ENCODE measurements around the gene B3GALT4.

Gene B3GALT4

DNA sequence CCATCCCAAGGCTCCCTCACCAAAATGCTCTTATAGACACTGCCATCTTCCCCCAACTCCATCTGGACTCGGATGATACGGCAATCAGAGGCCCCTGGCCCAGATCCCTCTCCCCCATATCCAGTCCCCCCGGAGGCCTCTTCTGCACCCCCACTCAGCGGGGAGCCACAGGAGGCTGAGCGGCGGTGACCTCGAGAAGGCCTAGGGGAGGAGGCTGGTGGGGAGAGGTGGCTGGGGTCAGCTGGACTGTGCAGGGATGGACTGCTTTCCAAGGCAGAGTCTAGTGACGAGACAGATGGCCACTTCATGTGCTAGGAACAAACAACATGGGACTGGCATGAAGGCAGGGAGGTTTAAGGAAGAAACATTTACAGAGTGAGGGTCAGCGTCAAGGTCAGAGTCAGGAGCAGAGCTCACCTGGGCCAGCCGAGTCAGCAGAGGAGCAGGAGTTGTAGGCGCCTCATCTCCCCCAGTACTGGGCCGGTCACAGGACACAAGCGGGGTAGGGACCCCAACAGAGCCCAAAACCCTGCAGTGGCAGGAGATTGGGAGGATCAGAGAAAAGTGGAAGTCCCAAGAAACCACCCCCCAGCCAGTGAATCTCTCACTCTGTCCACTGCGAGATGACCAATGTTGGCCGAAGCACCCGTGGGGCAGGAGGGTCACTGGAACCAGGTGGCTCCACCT is 16.2 kb downstream of the B3GALT4 start:
- DNase-seq, result no peak

DNA sequence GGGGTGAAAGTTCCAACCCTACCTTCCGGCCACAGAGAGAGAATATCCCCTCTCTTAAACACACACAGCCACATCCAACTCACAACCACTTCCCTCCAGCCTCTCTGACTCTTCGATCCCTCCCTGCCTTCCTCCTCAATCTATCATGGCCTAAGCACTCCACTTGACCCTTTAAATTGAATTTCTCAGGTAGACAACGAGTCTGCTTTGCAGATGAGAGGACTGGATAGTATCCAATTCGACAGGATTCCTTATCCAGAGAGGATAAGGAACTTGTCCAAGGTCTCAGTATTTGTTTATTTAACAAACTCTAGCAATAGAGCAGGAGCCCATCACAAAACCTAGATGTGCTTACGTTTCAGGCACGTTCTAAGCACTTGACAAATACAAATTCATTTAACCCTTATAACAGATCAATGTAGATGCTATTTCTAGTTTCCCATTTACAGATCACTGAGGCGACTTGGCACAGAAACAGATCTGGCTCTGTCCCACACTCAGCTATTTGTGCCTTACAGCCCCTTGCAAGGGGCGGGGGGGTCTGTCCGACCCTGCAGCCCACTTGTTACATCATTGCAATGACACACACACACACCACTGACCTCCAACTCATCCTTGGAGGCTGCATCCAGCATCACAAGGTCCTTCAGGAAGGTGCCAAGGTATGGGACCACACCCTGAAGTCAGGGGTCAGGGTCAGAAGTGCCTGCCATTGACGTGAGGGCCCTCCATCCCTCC is 17.3 kb downstream of the B3GALT4 start:
- no peak for DNase-seq

DNA sequence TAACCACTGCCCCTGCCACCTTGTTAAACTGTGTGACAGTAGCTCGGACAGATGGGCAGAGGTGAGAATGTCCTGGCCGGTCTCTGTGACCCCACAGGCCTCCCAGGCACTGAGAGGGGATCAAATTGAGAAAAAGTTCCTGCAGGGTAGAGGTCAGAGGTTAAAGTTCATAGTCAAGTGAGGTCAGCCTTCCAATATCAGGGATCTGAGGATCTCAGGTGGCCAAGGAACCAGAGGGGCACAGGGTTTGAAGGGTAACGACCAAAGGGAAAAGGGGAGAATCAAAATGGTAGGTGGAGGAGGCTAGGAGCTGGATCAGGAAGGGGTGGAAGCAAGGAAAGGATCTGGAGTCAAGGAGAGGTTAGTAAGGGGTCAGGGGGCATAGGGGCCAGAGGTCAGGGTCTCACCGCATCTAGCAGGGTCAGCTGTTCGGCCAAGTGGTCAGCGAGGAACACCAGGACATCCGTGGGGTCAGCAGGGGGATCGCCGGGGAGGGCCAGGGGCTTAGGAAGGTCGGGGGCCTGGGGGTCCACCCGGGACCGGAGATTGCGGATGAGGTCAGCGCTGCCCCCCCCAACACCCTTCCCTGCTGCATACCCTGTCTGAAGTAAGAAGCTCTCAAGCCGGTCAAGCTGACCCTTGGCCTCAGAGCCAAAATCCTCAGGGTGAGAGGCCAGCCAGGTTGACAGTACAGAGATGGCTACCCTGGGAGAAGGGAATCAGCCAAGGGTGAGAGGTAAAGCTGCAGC is 18.9 kb downstream of the B3GALT4 start:
- no peak for DNase-seq

DNA sequence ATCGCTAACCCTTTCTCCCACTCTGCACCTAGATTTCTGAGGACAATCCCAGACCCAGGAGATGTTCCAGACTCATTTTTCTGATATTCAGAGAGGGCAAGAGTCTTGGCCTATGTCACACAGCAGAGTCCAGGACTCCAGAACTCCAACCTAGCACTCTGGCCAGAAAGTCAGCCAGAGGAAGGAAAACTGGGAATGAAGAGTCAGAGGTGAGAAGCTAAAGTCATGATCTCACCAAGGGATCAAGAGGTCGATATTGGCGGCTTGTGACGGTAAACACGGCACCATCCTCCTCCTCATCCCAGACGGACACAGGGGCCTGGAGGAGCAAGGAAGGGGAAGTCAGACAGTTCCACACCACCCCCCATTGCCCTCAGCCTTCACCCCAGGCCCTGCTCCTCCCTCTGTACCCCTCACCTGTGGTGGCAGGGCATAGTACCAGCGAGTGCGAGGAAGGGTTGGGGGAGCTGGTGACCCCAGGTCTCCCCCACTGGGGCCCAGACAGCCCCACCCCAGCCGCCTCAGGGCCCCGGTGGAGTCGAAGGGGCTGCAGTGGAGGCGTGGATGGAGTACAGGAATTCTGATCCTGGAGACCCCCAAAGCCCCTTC is 20.0 kb downstream of the B3GALT4 start:
- DNase-seq, result no peak

DNA sequence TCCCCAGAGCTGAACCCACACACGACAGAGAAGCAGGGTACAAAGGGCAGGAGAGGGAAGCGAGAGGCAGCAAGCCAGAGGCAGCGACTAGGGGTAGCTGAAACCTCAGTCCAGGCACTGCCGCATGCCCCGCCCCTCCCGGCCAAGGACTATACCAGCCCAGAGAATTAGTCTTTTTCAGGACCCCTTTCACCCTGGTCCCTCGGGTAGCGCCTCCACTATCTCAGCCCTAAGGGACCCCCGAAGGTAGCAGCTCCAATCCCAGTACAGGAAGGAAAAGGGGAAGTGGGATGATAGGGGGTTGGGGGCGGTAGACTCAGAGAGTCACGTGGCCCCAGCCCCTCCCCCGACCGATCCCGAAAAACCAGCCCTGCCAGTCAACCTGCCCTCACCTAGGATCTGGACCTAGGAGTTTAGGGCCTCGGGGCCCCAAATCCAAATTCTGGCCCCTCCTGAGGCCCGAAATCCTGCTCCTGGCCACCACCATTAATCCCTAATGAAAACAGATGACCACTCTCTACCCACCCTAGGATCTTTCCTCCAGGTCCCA is 20.6 kb downstream of the B3GALT4 start:
- peak in 2 of 3 donors; percentile 44 to 52 for DNase-seq

DNA sequence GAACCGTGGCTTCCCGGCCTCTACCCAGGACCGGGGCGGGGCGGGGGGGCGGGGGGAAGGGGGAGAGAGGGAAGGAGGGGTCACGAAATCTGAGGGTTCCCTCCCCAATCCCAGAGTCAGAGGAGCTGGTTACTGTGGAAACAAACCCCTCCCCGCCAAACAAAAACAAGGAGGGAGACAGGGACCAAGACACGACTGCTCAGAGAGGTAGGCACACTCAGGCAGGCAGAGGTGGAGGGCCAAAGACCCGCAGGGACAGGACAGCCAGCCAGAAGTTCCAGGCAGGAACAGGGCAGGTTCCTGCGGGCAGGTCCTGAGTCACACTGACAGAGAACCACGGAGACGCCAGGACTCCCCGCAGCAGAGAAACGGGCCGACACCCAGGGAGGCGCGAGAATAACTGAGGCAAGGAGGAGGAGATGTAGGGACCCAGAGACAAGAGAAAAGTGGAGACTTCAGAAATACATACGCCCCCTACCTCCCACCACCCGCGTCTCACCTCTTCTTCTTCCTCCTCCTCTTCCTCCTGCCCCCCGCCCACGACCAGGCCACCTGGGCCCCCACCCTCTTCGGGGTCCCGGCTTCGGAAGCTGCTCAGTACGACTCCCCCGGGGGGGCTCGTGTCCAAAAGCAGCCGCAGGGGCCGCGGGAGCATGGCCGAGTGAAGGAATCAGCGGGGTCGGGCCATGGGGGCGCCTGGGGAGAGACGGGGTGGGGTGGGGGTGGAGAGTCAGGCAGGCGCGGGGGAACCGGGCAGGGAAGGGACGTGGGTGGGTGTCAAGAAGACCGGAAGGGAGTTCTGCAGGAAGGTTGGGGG is 21.2 kb downstream of the B3GALT4 start:
- DNase-seq, result peak; percentile 76 to 81 (median 79)

DNA sequence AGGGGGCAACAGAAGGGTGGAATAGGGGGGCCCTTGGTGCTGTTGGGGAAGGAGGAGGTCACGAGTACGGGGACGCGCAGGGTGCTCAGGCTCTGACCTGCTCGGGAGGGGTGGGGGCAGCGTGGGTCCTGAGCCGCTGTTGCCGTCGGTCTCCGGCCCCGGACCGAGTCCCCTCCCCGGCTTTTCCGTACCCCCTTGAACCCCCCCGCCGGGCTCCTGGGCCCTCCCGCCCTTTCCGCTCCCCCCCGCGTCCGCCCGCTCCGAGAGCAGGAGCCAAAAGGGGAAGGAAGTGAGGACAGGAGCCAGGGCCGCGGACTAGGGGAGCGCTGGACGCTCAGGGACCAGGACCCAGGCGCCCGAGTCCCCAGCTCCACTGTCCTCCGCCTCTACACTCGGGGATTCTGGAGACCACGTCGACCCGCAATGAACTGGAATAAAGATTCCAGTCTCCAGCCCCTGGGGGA is 21.9 kb downstream of the B3GALT4 start, which contains the start of gene RGL2:
Gene RGL2 (minus strand): TSS at position 170 of the 464 bp plus-strand sequence. CDS start 332 bp downstream, outside the sequence.
- peak; percentile 63 to 82 (median 68) for DNase-seq

DNA sequence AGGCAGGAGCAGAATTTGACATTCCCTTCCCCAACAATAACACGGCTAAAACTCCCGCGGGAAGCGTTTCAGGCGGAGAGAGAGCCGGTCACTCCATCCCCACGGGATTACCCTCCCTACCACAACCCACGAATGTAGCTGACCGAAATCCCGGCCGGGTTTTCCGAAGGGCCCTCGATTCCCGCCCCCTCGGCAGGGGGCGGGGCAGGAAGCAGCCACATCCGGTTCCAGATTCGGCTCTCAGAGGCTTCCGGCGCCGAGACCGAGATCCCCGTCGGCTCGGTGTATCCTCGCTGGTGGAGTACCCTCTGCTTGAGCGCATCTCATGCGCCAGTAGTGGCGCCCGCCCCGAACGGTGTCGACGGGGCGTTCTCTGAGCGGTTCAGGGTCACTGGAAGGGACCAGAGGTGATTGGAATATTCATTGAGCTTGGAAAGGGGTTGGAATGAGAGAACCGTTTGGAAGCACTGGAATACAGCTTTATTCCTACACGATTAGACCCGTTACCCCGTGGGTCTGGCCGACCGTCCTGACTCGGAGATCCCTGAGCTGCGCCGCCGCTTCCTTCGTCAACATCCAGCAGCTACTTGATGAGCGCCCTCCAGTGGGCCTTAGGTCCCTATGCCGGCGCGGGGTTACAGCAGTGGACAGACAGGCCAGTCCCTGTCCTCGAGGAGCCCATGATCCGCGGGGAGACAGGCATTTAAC is 22.5 kb downstream of the B3GALT4 start:
- peak; percentile 97 to 99 (median 98) for DNase-seq

DNA sequence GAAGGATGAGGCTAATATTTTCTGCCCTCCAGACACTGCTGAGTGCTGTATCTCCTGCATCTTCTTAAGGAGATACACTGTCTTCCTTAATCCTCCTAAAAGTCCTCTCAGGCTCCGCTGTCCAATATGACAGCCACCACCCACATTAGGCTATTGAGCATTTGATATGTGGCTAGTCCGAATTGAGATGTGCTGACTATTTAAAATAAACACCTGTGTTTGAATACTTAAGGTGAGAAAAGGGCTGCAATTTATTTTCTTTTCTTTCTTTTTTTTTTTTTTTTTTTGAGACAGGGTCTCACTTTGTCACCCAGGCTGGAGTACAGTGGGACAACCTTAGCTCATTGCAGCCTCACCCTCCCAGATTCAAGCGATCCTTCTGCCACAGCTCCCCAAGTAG is 25.0 kb downstream of the B3GALT4 start:
- no peak for DNase-seq

DNA sequence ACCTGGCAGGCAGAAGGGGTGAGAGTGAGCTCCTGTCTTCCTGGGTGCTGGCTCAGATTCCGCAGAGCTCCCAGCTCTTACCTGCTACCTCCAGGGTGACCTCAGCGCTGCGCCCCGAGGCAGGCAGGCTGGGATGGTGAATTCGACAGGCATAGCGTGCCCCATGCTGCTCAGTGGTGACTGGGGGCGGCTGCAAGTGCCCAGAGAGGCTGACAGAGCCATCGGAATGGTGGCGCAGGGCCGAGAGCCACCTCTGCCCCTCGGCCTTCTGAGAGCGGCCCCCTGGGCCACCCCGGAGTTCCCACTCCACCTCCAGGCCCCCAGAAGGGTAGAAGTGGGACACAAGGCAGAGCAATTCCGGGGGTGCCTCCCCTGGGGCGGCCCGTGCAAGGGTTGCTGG is 27.3 kb downstream of the B3GALT4 start:
- DNase-seq, result no peak

DNA sequence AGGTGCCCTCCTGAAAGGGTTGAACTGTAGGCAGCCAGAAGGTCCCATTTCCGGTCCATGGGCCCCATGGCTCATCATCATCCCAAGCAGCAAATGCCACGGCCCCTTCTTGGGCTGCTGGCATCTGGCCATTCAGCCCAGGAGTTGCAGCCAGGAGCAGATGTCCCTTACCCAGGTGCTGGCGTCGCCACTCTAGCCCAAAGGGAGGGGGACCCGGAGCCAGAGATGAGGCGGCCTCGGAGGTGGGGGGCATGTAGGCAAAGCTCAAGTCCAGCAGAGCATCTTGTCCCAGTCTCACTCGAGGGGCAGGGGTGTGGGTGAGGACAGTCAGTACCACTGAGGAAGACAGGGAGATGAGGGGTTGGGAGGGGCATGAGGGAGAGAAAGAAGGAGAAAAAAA is 28.1 kb downstream of the B3GALT4 start:
- no peak for DNase-seq

DNA sequence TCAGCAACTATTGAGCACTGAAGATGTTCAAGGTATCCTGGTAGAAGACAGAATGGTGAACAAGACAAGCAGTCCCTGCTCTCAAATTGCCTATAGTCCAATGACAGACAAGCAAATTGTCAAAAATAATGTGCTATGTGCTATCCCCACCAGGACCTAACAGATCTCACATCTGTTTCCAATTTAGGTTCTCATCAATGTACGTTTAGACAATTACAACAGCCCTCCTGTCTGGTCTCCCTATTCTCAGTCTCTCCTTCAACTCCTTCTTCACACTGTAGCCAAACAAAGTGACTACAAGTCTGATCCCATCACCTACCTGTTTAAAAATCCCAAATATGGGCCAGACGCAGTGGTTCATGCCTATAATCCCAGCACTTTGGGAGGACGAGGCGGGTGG is 29.4 kb downstream of the B3GALT4 start:
- no peak for DNase-seq

DNA sequence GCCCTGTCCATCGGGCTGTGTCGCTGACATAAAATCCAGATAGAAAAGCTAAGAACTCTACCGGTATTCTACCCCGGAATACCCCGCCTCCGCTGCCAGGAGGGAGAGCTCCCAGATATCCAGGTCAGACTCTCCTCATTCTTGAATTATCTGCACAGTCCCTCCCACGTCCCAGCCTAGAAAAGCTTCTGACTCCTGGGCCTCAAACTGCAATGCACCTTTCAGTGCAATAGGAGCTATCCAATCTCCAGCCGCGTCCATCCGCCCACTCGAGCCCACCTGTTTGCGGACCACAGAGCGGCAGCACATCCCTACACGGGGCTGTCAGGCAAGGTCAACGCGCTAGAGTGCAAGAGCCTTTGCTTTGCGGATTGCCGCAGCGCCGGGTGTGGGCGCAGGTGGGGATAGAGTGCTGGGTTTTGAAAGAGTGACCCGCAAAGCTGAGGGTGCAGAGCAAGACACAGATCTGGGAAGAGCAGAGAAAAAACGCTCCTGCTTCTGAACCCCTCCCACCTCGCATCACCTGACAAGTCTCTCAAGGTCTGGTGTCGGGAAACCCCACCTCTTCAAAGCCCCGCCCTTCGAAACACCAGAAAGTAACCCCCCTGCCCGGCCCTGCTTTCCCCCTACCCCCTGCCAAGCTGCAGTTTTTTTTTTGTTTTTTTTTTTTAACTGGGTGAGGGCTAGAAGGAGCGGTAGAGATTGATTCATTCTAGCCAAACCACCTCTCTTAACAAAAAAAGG is 35.6 kb downstream of the B3GALT4 start:
- DNase-seq, result peak; percentile 67 to 84 (median 71)

DNA sequence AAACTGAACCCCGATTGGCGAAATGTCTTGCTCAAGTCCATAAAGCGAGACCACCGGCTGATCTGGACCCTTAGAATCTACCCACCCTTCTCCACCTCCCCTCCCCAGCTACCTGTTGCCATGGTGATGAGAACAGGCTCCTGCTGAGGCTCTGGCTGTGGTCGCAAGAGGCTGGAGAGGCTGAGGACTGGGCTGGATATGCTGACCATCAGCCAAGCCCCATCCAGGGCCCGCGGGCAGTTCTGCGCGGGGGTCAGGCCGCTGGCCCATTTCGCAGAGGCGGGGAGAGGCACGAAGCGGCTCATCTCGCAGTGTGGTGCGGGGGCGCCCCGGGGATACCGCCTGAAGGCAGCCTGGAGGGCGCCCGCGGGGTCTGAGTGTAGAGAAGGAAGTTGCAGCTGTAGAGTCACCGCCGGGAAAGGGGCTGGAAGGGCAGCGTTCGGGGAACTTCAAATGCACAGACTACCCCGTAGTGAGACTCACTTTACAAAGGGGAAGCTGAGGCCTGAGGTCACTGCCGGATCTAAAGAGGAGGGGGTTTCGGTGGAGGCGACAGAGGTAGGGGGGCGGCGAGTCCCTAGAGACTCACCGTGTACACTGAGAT is 36.3 kb downstream of the B3GALT4 start:
- peak; percentile 94 to 96 (median 95) for DNase-seq

DNA sequence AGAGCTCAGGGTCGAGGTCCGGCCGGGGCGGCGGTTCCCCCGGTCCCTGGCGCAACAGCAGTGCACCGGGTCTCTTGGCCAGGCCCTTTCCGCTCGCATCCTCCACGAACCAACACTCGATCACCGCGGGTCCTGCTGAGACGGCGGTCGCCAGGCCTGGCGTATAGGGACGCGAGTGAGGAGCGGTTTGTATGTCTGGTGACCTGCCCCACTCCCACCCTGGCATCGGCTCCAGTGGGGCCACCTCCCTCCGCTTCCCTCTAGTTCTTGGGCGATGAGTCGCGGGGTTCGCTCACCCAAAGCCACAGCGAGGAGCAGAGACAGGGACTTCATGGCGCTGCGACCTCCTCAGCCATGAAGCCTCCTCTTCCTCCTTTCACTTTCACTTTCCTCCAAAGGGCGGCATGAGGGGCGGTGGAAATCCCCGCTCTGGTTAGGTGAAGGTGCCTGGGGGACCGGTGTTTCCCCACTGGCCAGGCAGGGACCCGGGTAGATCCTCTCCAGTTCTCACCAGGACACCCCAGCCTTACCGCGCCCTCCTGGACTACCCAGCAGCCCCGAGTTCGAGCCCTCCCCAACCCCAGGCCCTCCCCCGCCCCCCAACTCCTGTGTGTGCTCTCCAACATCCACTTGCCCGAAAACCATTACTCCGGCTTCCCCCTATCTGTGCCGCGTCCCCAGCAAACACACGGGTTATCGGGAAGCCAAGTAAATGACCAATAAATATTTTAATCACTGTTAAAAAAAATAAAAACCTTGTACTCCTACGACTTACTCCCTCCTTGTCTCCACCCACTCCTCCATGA is 37.0 kb downstream of the B3GALT4 start, which contains the start of gene TAPBP:
Gene TAPBP (minus strand): TSS at position 370 of the 806 bp plus-strand sequence. CDS start 37 bp downstream, at position 333.
- DNase-seq, result peak; percentile 85 to 92 (median 92)

DNA sequence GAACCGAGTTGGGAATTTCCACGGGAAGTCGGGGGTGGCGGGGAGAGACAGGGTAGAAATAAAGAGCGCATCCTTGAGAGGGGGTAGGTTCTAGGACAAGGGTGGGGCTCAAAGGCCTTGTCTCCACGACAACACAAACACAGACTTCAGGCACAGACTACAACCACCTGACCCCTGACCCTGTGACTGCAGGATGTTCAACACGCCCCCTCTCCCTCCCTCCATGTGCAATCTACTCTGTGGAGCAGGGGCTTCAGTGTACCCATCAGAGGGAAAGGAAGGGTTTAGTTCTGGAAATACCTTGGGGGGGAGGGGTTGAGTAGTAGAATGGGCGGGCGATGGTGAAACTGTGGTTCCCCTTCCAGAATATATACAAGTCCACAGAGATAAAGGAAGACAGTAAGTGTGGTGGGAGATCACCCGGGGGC is 37.6 kb downstream of the B3GALT4 start:
- peak; percentile 95 to 97 (median 95) for DNase-seq

DNA sequence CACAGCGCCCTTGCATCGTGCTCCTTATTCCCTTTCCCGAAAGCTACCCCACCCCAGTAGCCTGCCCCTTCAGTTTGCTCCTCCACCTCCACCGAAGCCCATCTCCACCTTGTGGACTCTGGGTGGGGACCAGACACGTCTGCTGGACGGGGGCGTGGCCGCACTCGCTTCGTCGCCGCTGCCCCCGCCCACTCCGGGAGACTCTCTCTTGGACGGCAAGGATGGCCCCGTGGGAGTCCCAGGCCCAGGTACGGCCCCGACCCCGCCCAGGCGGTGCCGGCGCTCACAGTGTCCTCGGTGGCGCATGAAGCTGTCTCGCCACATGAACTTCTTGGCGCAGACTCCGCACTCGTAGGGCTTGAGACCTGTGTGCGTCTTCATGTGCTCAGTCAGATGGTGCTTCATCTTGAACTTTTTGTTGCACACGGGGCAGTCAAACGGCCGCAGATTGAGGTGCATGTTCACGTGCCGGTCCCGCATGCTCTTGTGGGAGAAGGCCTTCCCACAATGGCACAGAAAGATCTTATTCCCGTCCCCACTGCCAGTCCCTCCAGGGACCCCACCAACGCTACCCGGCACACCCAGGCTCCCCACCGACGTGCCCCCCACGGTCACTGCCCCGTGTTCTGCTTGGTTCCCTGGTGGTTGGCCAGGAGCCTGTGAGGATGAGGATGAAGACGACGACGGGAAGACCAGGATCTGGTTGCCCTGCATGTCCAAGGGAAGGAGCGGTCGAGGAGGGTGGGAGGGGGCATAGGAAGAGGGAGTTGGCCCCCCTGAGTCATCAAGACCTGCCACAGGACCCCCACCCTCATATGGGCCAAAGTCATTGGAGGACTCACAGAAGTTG is 38.2 kb downstream of the B3GALT4 start:
- peak in 1 of 3 donors; percentile 46 for DNase-seq

Data from suppressor macrophage treated with lipopolysaccharide for 1 hour (primary cell).